GM19240 (cell line): ENCODE data around the gene SPRED3.
"Not testable (repeated sequence)": the region's sequence is repeated elsewhere in the genome, so short reads cannot be mapped to it uniquely, and the experiment has no call there.

Source experiments
- DNase-seq: peaks from one replicate; pipeline ENCODE4 v3.0.0; 2011; ENCODE audit warnings: low spot score; ENCODE audit not compliant: insufficient read length

SPRED3 gene

DNA sequence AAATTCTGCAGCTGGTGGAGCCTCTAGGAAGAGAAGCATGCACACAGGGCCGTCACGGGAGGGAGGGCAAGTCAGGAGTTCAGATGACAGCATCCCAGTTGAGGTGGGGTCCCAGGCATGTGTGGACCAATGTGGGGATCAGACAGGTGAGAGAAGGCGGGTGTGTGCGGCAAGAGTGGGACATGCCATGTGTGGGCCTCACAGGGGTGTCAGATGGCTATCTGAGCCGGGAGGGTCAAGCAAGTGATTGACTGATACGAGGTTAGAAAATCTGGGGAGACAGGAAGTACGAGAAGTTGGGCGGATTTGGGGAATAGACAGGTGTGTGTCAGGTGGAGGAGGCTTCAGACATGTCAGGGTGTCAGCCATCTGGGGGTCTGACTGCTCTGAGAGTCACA is 28.6 kb downstream of the SPRED3 start:
- DNase-seq, result no peak

GRCh38 chr19:38417544-38418506 is 29.3 kb downstream of the SPRED3 start:
- peak; percentile 41 for DNase-seq

- DNase-seq, result no peak
Observed at GRCh38 chr19:38420935-38421334, 32.4 kb downstream of the SPRED3 start.

GRCh38 chr19:38421856-38422255 is 33.4 kb downstream of the SPRED3 start:
- no peak for DNase-seq

DNA sequence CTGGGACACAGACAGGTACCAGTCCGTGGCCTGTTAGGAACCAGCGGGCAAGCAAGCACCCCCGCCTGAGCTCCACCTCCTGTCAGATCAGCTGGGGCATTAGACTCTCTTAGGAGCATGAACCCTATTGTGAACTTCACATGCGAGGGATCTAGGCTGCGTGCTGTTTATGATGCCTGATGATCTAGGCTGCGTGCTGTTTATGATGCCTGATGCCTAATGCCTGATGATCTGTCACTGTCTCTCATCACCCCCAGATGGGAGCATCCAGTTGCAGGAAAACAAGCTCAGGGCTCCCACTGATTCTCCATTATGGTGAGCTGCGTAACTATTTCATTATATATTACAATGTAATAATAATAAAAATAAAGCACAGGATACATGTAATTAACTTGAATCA is 33.9 kb downstream of the SPRED3 start:
- DNase-seq, result no peak

DNA sequence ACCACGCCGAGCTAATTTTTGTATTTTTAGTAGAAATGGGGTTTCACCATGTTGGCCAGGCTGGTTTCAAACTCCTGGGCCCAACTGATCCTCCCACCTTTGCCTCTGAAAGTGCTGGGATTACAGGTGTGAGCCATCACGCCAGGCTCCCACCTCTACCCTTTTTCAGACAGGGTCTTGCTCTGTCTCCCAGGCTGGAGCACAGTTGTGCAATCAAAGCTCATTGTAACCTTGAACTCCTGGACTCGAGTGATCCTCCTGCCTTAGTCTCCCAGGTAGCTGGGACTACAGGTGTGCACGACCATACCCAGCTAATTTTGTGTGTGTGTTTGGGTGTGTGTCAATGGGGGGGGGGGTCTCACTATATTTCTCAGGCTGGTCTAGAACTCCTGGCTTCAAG is 35.8 kb downstream of the SPRED3 start:
- no peak for DNase-seq

DNA sequence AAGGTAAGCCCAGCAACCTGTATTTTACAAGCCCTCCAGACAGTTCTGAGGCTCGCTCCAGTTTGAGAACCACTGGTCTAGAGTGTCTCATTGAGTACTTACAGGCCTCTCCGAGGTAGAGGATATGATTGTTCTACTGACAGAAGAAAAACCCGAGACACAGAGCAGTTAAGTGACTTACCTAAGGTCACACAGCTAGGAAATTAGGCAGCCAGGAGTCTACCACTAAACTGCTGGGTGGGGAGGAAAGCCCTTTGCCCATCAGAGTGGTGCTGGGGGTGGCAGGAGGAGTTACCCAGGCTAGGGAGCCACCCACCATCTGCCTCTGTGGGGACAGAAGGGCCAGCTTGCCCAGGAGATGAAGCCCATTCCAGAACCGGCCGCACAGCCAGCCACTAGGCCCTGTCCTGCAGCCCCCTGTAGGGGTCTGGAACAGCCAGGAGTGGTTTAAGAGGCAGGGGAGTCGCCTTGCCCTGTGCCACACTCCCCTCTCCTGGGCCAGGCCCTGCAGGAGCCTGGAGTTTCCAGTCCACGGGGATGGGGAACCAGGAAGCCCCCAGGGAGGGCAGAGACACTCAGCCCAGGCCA is 36.8 kb downstream of the SPRED3 start:
- DNase-seq, result no peak

- no peak for DNase-seq
Observed at GRCh38 chr19:38425810-38426466, 37.4 kb downstream of the SPRED3 start, which contains the start of gene RASGRP4. RASGRP4 (minus strand) TSS chr19:38426219; CDS start chr19:38426091, 128 bp downstream.

DNA sequence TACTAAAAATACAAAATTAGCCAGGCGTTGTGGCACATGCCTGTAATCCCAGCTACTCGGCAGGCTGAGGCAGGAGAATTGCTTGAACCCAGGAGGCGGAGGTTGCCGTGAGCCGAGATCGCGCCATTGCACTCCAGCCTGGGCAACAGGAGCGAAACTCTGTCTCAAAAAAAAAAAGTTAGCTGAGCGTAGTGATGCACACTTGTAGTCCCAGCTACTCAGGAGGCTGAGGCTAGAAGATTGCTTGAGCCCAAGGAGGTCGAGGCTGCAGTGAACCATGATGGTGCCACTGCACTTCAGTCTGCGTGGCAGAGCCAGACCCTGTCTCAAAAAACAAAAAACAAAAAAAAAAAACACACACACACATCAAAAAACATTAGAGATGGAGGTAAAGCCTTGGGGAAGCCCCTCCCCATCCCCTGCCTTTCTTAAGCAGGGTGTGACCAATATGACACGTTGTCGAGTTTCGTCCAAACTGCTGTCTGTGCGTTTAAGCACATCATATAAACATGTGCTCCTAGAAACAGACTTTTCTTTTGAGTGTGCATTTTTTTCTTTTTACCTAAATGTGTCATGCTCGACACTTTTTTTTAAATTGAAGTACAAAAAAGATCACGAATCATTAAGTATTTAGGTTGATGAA is 38.7 kb downstream of the SPRED3 start:
- not testable (repeated sequence) for DNase-seq

GRCh38 chr19:38429055-38429810 is 40.7 kb downstream of the SPRED3 start:
- no peak for DNase-seq

- DNase-seq, result no peak
Observed at GRCh38 chr19:38429811-38430156, 41.3 kb downstream of the SPRED3 start.

DNA sequence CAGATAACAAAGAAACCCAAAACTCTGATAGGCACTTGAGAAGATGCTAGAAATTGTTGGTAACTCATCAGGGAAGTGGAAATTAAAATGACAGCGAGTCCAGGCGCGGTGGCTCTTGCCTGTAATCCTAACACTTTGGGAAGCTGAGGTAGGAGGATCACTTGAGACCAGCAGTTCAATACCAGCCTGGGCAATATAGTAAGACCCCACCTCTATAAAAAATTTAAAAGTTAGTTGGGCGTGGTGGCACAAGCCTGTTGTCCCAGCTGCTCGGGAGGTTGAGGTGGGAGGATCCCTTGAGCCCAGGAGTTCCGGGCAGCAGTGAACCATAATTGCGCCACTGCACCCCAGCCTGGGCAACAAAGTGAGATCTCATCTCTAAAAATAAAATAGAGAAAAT is 42.4 kb downstream of the SPRED3 start:
- no peak for DNase-seq

GRCh38 chr19:38433268-38433733 is 44.8 kb downstream of the SPRED3 start, which contains the start of gene RYR1:
RYR1 (plus strand) TSS chr19:38433691; CDS start chr19:38433830, 139 bp downstream.
- DNase-seq, result peak; percentile 66

GRCh38 chr19:38434549-38435051 is 46.1 kb downstream of the SPRED3 start:
- no peak for DNase-seq

GRCh38 chr19:38437295-38437694 is 48.8 kb downstream of the SPRED3 start:
- DNase-seq, result no peak

GRCh38 chr19:38437917-38438316 is 49.4 kb downstream of the SPRED3 start:
- DNase-seq, result no peak

DNA sequence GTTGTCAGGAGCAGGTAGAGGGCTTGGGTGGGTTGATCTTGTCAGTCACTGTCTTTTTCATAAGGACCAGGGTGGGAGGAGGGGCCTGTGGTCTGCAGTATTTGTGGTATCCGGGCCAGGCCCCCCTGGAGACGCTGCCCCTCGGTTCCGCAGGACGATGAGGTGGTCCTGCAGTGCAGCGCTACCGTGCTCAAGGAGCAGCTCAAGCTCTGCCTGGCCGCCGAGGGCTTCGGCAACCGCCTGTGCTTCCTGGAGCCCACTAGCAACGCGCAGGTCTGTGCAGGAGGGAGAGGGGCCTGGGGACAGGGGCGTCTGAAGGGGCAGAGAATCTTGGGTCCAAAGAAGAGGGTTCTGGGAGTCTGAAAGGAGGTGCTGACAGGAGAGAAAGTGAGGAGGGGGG is 52.1 kb downstream of the SPRED3 start:
- no peak for DNase-seq

- DNase-seq, result no peak
Observed at GRCh38 chr19:38441657-38442348, 53.3 kb downstream of the SPRED3 start.

GRCh38 chr19:38442736-38443135 is 54.2 kb downstream of the SPRED3 start:
- no peak for DNase-seq

DNA sequence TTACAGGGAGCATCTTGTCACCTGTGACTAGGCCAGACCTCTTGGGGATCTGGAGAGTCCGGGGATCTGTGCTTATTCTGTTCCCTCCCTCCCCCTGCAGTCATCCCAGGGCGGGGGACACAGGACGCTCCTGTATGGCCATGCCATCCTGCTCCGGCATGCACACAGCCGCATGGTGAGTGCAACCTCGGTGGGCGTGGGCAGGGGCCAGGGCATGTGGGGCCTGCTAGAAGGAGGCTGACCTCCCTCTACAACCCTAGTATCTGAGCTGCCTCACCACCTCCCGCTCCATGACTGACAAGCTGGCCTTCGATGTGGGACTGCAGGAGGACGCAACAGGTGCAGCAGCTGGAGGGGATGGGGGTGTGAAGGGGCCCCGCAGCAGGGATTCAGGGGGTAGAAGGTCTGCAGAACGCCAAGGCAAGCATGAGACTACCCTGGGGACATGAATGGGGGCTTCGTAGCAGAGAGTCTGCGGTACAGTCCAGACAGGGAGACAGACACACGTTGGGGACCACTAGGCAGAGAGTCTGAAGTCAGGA is 55.0 kb downstream of the SPRED3 start:
- DNase-seq, result no peak
